GM19438 (cell line): Measurements from ENCODE around the gene CAMK1D.
A peak's percentile ranks its signal among the peaks of the same experiment; 100 is the strongest.

ENCODE experiments used
- ATAC-seq: cut with Tn5 transposase; IDR thresholded peaks from one replicate; pipeline ENCODE4 v1.9.1; 2021; ENCODE audit warnings: low read depth; ENCODE audit not compliant: unreplicated experiment

Gene CAMK1D

DNA sequence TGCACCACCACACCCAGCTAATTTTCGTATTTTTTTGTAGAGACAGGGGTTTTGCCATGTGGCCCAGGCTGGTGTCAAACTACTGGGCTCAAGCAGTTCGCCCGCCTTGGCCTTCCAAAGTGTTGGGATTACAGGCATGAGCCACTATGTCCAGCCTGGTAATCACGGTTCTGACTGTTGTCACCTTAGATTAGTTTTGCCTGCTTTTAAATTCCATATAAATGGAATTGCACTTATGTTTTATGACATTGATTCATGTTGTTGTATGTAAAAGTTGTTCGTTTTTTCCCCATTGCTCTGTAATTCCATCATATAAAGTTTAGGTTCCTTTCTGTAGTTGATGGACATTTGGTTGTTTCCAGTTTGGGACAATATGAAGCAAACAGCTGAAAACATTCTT, 106.0 kb downstream of the CAMK1D start:
- ATAC-seq, result no peak

DNA sequence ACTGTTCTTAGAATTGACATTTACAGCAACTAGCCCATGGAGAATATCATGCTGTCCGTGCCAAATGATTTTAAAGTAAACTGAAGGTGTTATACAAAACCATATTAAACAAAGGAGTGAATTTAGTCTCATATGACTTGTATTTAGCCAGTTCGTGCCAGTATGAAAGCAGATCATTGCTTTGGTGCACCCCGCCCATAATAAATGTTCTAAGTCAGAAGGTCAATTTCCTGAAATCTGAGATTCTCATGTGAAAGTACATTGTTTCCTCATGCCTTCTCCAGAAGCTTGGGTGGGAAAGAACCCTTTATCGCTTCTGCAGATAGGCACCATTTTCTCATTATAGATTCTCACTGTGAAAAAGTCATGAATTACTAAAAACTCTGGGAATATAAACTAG, 106.4 kb downstream of the CAMK1D start:
- ATAC-seq, result no peak

DNA sequence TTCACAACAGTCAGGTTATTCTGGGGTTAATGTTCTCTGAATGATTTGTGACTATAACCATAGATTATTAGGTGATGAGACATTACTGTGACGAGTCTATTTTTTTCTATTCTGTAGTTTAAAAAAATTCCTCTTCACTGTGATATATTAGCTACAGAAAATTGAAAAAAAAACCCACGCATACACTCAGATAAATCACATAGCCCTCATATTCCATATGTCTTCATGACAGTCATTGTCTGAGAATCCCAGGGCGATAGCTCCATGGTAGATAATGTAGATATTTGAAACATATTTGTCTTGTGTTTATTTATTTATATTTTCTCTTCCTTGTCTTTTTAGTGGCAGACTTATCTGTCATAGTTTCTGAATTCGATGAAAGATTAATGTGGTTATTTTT, 110.0 kb downstream of the CAMK1D start:
- ATAC-seq, result no peak

DNA sequence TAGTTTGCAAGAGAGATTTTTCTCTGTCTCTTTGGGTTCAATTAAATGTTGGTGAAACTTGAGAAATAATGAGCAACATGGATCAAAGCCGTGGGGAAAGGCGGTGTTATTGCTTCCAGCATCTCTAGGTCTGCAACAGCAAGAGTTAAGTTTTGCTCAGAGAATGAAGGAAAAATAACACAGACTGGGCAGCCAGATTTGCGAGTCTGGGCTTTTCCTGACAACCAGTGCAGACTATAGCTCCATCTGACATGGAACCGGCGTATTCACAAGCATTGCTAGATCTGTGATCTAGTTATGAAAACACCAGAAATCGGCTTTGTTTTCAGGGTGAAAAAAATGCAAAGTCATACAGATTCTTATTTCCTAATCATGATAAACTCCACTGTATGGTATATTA, 110.4 kb downstream of the CAMK1D start:
- ATAC-seq, result no peak

DNA sequence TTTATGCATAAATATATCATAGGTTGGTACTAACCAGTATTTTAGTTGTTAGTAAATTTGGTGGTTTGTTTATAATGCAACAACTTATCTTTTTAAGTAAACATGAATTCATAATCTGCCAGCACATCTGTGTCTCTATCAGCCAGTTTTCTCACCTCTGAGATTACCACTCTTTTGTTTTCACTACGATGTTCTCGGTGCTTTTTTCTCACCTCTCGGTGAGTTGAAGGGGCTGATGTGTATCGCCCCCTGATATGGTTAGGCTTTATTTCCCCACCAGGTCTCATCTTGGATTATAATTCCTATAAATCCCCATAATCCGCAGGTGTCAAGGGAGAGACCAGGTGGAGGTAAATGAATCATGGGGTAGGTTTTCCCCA, 114.1 kb downstream of the CAMK1D start:
- ATAC-seq, result no peak

DNA sequence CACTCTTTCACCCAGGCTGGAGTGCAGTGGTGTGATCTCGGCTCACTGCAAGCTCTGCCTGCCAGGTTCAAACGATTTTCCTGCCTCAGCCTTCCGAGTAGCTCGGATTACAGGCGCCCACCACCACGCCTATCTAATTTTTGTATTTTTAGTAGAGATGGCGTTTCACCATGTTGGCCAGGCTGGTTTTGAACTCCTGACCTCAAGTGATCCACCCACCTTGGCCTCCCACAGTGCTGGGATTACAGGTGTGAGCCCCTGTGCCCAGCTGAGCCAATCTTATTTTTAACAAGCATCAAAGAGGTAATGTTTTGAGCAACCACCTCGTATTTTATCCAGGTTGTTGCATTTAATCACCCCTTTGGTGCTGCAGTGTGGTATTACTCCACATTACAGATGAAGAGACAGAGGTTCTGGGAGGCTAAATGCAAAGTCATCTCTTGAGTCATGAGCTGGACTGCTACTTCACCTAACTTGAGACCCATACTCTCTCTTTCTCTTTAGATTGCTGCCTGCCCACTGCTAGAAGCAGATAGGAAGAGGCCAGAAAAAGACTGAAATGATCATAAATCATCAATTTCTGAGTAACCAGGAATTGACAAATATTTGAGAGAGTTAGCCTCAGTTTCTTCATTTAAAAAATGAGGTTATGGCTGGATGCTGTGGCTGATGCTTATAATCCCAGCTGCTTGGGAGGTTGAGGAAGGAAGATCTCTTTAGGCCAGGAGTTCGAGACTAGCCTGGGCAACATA, 116.2 kb downstream of the CAMK1D start:
- ATAC-seq, result no peak

DNA sequence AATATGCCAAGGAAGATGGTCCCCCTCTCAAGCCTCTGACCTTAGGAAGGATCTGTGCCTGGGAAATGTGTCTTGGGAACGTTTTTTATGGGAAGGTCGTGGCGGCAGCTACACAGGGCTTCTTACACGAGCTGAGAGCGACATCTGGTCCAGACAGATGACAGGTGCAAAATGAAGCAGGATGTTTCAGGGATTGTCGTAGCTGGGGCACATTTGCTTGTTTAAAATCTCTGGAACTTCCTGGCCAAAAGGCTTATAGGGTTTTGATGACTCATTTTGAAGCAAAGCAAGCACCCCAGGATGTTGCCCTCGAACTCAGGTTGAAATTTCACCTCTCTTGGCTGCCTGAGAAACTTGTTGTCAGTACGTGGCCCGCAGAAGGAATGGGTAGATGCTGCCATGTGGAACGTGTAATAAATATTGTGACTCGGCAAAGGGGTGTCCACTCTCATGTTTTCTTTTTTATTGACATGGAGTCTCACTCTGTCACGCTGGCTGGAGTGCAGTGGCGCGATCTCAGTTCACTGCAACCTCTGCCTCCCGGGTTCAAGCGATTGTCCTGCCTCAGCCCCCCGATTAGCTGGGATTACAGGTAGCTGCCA, 117.5 kb downstream of the CAMK1D start:
- no peak for ATAC-seq

DNA sequence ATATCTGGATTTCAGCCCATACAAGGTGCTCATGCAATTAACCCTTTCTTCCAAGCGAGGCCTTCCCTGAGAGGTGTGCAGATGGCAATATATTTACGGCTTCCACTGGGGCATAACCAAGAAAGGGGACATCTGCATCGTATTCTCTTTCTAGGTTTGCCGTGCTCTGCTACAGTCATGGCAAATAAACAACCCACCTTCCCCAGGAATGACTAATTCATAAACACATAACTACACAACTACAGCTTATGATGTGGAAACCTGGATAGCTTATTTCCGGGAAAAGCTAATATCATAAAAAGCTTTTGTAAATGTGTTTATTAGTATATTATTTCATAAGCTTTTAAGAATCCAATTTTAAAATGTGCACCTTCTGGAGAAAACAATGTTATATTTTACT, 120.0 kb downstream of the CAMK1D start:
- no peak for ATAC-seq

DNA sequence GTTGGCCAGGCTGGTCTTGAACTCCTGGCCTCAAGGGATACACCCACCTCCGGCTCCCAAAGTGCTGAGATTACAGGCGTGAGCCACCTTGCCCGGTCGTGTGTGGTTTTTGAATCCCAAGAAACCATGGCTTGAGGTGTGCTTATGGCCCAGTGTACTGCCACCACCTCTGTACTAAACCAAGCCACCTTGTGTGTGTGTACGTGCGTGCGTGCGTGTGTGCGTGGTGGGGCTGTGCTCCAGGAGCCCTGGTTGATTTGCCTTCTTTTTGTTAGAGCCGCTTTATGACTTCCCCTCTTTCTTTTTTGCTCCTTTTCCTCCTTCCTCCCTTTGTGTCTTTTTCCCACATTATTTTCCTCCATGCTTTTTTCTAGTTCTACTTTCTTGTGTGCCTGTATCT, 121.4 kb downstream of the CAMK1D start:
- no peak for ATAC-seq

DNA sequence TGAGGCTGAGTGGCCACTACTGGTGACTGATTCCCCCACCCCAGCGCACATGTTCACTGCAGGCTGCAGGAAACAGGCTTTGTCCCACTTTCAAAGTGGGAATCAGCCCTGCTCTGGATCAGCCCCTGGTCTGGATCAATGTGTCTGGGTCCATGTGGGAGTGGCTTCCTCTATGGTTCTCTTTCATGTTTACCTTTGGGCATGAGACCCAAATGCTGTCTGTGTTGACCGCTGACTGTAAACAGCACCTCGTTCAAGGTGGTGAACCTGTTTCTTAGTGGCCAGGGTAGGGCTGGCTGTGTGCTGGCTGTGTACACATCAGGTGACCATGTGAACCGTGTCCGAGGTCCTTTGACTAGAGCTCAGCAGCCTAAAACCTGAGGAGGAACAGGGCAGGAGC, 121.8 kb downstream of the CAMK1D start:
- ATAC-seq, result no peak

DNA sequence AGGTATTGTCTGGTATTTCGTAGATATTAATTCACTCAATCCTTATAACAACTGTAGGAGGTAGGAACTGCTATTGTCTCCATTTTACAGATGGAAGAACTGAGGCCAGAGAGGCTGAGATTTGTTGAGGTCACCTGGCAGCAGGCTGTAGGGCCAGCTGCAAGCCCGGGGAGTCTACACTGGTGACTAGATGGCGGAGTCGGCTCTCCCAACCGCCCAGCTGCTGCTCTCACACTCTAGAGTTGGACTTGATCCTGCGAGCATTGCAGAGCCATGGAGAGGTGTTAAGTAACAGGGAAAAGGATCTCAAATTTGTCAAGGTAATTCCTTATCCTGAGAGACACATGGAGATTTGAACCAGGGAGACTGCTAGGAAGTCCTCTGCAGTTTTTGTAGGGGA, 124.1 kb downstream of the CAMK1D start:
- no peak for ATAC-seq

DNA sequence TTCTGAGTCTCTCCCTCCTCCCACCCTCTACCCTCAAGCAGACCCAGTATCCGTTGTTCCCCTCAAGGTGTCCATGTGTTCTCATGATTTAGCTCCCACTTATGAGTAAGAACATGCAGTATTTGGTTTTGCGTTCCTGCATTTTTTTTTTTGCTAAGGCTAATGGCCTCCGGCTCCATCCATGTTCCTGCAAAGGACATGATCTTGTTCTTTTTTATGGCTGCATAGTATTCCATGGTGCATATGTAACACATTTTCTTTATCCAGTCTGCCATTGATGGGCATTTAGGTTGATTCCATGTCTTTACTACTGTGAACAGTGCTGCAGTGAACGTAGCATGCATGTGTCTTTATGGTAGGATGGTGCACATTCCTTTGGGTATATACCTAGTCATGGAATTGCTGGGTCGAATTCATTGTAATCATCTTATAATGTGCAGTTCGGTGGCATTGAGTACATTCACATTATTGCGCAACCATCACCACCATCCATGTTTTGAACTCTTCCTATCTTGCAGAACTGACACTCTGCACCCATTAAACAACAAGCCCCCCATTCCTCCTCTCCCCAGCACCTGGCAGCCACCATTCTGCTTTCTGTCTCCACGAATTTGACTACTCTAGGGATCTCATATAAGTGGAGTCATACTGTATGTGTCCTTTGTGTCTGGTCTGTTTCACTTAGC, 125.5 kb downstream of the CAMK1D start:
- ATAC-seq, result no peak

DNA sequence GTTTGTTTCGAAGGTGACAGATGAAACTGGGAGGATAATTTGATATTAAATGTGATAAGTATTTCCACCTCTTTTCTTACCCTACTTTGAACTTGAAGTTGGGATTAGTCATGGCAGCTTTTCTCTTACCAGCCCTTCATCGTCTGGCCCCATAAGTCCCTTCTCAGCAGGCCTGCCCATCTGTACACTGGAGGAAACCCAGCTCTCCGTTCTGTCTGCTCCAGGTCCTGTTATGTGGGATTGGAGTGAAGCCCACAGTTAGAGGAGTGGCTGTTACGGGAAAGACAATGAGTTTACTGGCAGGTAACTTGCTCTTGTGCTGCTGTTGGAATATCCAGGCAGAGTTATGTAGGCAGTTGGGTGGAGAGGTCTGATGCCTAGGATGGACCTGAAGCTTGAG, 127.3 kb downstream of the CAMK1D start:
- no peak for ATAC-seq

DNA sequence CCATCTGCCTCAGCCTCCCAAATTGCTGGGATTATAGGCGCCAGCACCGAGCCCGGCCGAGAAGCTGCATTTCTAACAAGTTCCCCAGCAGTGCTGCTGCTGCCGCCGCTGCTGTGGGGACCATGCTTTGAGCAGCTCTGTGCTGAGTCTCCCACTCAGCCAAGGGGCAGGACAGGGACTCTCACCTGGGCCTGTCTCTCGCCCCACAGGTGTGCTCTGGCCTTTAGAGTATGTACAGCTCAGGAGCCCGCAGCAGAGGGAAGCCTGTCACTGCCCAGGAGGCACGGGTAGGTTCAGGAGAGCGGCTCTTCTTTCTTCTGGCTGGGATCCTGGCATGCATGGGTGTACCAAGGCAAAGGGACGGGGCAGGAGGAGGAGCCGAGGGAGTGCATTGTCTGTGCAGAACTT, 130.1 kb downstream of the CAMK1D start:
- ATAC-seq, result no peak

DNA sequence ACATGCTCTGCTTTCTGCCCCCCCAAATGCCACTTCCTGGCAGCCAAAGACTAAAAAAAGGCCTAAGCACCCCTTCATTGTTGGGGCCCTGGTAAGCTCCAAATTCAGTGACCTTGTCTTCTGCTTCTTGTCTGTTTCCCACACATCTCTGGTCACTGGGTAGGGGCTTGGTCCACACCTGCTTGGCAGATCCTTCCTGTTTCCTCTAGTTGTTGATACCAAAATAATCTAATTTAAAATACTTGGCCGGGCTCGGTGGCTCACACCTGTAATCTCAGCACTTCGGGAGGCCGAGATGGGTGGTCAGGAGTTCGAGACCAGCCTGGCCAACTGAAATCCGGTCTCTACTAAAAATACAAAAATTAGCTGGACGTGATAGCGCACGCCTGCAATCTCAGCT, 130.6 kb downstream of the CAMK1D start:
- no peak for ATAC-seq

DNA sequence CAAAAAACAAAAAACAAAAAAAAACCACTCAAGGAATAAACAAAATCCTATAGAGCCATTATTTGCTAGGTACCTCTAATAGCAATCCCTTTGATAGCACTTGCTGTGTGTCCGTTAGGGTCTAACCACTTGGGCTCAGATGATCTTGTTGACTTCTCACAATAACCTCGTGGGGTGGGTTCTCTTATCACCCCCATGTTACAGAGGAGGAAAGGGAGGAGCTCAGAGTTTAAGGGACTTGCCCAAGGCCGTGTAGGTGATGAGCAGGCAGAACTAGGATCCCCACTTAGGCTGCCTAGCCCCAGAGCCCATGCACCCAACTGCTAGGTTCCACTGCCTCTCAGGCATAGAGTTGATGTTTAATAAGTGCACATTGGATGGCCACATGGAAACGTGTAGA, 131.1 kb downstream of the CAMK1D start:
- no peak for ATAC-seq

DNA sequence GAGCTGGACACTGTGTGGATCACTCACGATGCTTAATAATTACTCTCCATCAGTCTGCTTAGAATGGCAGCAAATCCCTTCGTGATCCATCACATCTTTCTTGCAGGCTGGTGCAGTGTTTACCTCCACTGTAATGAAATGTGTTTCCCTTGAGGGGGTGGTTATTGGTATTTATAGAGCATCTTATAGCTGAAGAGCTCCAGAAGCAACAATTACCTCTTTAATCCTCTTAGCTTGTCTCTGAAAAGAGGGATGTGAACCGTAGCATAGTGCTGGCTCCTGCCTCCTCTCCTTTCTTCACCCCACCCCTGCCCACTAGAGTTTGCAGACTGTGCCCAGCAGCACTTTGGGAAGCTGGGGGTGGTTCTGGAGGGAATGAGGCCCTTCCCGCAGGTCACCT, 132.6 kb downstream of the CAMK1D start:
- no peak for ATAC-seq

DNA sequence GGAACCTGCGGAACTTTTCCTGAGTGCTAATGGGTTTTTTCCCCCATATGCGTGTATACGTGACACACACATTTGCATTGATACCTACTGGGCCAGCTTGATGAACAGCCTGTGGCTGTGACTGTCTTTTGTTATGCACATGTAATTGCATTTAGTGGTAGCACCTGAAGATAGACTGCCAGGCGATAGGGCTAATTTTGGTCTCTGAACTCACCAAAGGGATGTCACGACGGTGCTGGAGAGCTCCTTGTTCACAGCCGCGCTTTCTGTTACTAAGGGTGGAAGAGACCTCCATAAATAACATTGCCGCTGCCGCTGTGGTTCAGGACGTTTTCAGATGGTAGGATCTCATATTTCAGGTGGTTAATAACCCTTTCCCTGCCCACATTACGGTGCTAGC, 133.2 kb downstream of the CAMK1D start:
- ATAC-seq, result no peak

DNA sequence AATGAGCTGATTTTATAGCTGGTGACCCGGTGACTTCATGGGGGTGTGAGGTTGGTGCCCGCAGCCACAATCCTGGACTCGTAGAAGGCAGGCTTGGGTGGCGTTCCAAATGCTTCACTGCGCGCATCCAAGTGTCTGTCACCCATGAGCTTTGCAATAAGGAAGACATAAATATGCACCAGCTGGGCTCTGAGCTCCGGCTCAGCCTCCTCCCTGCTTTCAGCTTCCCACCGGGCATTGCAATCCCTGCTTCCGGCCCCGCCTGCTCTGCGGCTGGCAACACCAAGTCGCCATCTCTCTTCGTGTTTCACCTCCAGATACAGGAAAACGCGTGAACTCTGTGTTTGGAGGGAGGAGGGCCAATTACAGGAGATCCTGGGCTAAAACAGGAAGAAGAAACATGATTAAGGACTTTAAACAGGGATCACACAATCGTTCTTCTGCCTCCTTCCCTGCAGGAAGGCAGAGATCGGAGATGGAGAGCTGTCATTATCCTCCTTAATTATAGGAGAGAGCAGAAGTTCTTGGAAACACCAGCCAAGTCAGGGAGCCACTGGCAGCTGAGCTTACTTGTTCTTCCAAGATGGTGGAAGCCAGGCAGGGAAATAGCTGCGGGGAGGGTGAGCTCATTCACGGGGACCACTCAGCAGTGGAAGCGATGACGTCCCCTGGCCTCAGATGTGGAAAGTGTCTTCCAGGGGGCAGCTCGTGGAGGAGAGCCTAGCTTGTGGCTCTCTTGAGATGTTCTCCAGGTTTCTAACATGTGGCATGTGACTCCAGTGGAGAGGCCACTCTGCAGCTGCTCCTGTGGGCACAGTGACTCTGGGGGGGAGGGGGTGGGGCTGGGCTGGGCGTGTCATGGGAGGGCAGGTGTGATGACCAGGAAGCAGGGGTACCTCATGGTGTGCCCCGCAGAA, 134.9 kb downstream of the CAMK1D start:
- peak; percentile 35 for ATAC-seq

DNA sequence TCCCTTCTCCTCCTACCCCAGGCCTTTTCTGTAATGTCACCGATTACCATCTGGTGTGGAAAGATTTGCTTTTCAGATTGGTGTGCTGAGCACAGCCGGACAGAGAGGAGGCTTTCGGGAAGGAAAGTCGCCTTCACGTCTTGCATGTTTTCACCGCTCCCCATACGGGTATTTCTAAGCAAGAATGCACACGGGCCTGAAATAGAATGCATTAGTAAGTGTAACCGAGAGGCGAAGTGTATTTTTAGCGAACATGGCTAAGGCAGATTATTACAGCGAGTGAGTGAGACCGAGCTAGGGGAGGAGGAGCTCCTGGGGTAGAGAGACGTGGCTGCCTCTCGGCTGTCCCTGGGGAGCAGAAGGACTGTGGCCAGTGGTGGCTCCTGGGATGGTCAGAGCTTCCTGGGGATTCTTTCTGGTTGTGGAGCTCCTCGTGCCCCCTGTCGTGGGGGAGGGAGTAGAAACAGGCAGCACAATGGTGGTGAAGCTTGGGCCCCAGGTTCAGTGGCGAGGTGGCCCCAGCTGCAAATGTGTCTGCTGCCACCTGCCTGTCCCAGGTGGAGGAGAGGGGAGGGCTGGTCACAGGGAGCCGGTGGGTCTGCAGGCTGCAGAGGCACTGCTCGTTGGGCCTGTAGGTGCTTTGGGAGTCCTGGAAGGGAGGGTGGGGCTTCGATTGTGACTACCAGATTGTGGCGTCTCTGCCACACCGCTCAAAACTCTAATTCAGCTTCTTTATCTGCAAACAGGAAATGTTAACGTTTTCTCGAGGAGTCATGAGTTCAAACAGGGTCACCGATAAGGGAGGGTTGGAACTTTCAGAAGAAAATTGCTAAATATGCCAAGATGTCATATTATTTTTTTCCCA, 135.8 kb downstream of the CAMK1D start:
- peak; percentile 81 for ATAC-seq
